NT2/D1 (cell line): Measurements from ENCODE around the gene DOK6.

Source experiments
- DNase-seq: peaks from one replicate; pipeline ENCODE4 v3.0.0-alpha.2; 2011; ENCODE audit warnings: low read depth, low spot score
- H3K27me3 ChIP-seq: 2 replicates; pipeline ENCODE4 v1.6.0; 2011; ENCODE audit warnings: mild to moderate bottlenecking; ENCODE audit not compliant: insufficient read length, insufficient read depth
- H3K36me3 ChIP-seq: 2 replicates; pipeline ENCODE4 v1.6.1; 2011; ENCODE audit warnings: mild to moderate bottlenecking, low read length, mixed read lengths; ENCODE audit not compliant: insufficient read depth, insufficient read length
- H3K4me1 ChIP-seq: 2 replicates; pipeline ENCODE4 v1.5.1; 2011; ENCODE audit not compliant: insufficient read depth, insufficient read length
- H3K4me3 ChIP-seq: 2 replicates; pipeline ENCODE4 v1.5.1; 2011; ENCODE audit warnings: low read depth; ENCODE audit not compliant: insufficient read length
- H3K9ac ChIP-seq: 2 replicates; pipeline ENCODE4 v1.6.0; 2011; ENCODE audit warnings: low read depth; ENCODE audit not compliant: insufficient read length
- H3K9me3 ChIP-seq: 2 replicates; pipeline ENCODE4 v1.5.1; 2011; ENCODE audit warnings: mild to moderate bottlenecking, low read length; ENCODE audit not compliant: insufficient read depth
- SUZ12 ChIP-seq: IDR thresholded peaks from 2 replicates; pipeline ENCODE4 v1.6.1; 2011; ENCODE audit not compliant: insufficient read length, insufficient read depth; ENCODE audit errors: extremely low read depth
- YY1 ChIP-seq: IDR thresholded peaks from 2 replicates; pipeline ENCODE4 v1.6.1; 2011; ENCODE audit not compliant: insufficient read length, insufficient read depth
- ZNF274 ChIP-seq: IDR thresholded peaks from 2 replicates; pipeline ENCODE4 v1.6.1; 2011; ENCODE audit warnings: mild to moderate bottlenecking, low read depth, low read length

DOK6 gene

DNA sequence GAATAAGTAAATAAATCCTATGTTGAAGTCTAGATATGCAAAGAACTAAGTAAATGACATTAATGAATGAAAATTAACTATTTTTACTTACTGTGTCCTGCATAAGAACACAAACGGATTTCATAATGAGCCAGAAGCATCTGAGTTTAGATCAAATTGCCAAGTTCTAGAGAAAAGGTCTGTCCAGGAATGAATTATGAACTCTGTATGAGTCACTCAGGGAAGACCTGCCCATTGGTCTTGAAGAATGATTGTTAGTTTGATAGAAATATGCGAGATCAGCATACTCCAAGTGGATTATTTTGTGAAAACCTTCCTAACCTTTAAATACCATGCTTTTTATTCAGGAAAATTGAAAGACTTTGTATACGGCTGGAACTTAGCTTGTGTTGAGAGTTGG lies 189.5 kb downstream of the DOK6 start:
- DNase-seq = no peak
- H3K9me3 ChIP-seq = no peaks in the 10 kb centered on the region
- no peak overlapping the region for H3K9ac ChIP-seq
- H3K36me3 ChIP-seq = no peaks in the 10 kb centered on the region
- no peaks in the 10 kb centered on the region for H3K27me3 ChIP-seq
- H3K4me3 ChIP-seq = no peak overlapping the region
- H3K4me1 ChIP-seq = no peaks in the 10 kb centered on the region
- no peak for TF ChIP-seq YY1
- no peak for TF ChIP-seq ZNF274
- TF ChIP-seq SUZ12 = no peak

DNA sequence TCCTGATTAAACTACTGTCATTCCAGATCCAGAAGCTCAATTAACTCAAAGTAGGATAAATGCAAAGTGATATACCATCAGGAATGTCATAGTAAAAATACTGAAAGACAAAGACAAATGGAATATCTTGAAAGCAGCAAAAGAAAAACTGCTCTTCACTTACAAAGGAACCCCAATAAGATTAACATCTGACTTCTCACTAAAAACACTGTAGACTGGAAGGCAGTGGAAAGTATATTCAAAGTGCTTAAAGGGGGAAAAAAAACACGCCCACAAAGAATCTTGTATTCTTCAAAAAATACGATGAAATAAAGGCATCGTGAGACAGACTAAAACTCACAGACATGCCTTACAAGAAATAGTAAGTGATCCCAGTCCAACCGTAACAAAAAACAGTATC lies 195.7 kb downstream of the DOK6 start:
- no peaks in the 10 kb centered on the region for H3K4me1 ChIP-seq
- TF ChIP-seq YY1 (no peak), SUZ12 (no peak), ZNF274 (no peak)
- H3K4me3 ChIP-seq = no peak overlapping the region
- no peak overlapping the region for H3K9ac ChIP-seq
- no peaks in the 10 kb centered on the region for H3K27me3 ChIP-seq
- no peaks in the 10 kb centered on the region for H3K9me3 ChIP-seq
- H3K36me3 ChIP-seq = no peaks in the 10 kb centered on the region
- DNase-seq = no peak

DNA sequence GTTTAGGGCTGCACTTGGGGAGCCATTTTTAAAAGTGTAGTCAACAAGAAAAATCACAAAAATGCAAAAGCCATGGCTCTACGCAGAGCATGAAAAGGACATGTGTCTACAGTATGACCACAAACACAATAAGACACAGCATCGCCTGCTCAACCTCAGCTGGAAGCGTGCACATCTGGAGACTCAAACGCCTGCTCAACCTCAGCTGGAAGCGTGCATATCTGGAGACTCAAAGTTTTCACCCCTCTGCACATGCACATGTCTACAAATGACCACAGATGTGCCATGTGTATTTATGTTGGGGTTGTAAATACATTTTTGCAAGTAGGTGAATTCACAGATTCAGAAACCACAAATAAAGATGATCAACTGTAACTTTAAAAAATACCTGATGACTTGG lies 196.9 kb downstream of the DOK6 start:
- no peak overlapping the region for H3K9ac ChIP-seq
- TF ChIP-seq YY1 (no peak), SUZ12 (no peak), ZNF274 (no peak)

DNA sequence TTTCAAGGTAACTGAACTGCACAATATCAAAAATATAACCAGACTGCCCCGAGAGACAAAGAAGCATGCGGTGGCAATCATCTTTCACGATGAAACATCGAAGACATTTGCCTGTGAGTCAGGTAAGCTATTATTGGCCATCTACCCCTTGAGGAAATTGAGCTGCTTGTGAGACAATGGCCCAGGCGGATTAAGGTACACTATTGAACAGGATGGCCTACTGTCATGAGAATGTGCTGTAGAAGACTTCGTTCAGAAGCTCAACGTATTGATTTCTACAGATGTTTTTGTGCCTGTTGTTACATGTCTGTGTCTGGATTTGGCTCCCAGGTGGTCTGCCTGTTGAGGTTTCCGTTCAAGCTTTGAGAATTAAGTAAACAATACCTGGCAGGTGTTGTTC lies 198.7 kb downstream of the DOK6 start:
- Histone ChIP-seq H3K36me3 (no peaks in the 10 kb centered on the region), H3K9ac (no peak overlapping the region), H3K4me3 (no peak overlapping the region), H3K9me3 (no peaks in the 10 kb centered on the region), H3K27me3 (no peaks in the 10 kb centered on the region), H3K4me1 (no peaks in the 10 kb centered on the region)
- no peak for TF ChIP-seq SUZ12
- TF ChIP-seq ZNF274 = no peak
- no peak for TF ChIP-seq YY1
- DNase-seq = no peak

More for the DNA sequence above, 196.9 kb downstream of the DOK6 start:
- no peak overlapping the region for H3K4me3 ChIP-seq
- no peaks in the 10 kb centered on the region for H3K4me1 ChIP-seq
- H3K9me3 ChIP-seq = no peaks in the 10 kb centered on the region
- no peaks in the 10 kb centered on the region for H3K36me3 ChIP-seq
- no peak for DNase-seq
- H3K27me3 ChIP-seq = no peaks in the 10 kb centered on the region

DNA sequence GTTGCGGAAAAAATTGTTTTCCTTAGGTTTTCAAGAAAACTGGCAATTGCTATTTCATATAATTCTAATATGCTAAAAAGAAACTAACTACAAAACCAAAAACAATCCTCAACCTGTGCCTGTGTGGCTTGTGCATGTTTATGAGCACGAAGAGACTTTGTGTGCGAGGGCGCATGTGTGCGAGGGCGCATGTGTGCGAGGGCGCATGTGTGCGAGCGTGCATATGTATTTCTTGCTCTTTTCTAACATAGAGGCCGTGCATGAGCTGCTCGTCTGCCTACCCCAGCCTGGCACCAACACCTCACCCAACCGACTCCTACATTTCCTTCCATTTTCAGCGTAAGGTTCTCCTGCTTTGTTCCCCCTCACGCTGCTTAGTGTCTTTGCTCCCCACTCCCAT lies 211.6 kb downstream of the DOK6 start:
- Histone ChIP-seq H3K4me1 (no peaks in the 10 kb centered on the region), H3K27me3 (no peaks in the 10 kb centered on the region), H3K4me3 (no peak overlapping the region), H3K9ac (no peak overlapping the region), H3K9me3 (no peaks in the 10 kb centered on the region), H3K36me3 (no peaks in the 10 kb centered on the region)
- TF ChIP-seq YY1 = no peak
- TF ChIP-seq ZNF274 = no peak
- no peak for TF ChIP-seq SUZ12
- no peak for DNase-seq

DNA sequence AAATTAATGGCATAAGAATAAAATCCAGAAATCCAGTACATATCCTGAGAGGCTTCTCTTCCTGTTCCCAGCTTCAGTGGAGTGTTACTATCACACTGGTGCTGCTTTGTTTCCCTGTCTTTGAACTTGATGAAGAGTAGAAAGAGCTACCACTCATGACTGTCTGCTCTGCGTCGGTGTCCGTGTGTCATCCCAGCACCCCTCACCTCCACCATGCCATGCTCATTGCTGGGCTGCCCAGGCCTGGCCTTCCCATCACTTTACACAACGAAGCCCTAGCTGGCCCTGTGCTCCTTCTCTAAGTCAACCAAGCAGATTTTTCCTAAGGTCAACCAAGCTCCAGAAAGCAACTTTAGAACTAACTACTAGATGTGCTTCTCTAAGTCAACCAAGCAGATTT lies 215.4 kb downstream of the DOK6 start:
- no peak for DNase-seq
- TF ChIP-seq SUZ12 = no peak
- no peak for TF ChIP-seq ZNF274
- no peak for TF ChIP-seq YY1
- H3K9me3 ChIP-seq = no peaks in the 10 kb centered on the region
- H3K4me3 ChIP-seq = no peak overlapping the region
- H3K36me3 ChIP-seq = no peaks in the 10 kb centered on the region
- H3K4me1 ChIP-seq = no peaks in the 10 kb centered on the region
- H3K9ac ChIP-seq = no peak overlapping the region
- H3K27me3 ChIP-seq = no peaks in the 10 kb centered on the region

GRCh38 chr18:69617408-69617807 lies 216.7 kb downstream of the DOK6 start:
- TF ChIP-seq ZNF274 (no peak), SUZ12 (no peak), YY1 (no peak)
- H3K4me1 ChIP-seq = no peaks in the 10 kb centered on the region
- H3K4me3 ChIP-seq = no peak overlapping the region
- H3K27me3 ChIP-seq = no peaks in the 10 kb centered on the region
- H3K9ac ChIP-seq = no peak overlapping the region
- no peaks in the 10 kb centered on the region for H3K9me3 ChIP-seq
- no peaks in the 10 kb centered on the region for H3K36me3 ChIP-seq
- DNase-seq = no peak

DNA sequence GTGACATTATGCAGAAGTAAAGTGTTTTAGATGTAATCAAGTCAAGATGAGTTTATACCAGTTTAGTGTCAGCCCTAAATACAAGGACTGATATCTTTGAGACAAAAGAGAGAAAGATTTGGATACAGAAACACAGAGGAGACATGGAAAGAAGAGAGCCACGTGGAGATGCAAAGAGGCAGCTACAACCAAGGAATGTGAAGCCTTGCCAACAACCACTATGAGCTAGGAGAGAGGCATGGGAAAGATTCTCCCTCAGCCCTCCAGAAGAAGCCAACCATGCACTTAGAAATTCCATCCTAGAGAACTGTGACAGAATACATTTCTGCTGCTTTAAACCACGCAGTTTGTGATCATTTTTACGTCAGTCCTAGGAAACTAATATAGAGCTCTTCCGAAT lies 217.2 kb downstream of the DOK6 start:
- no peaks in the 10 kb centered on the region for H3K9me3 ChIP-seq
- H3K27me3 ChIP-seq = no peaks in the 10 kb centered on the region
- H3K4me1 ChIP-seq = no peaks in the 10 kb centered on the region
- TF ChIP-seq ZNF274 = no peak
- TF ChIP-seq YY1 = no peak
- TF ChIP-seq SUZ12 = no peak
- no peak overlapping the region for H3K4me3 ChIP-seq
- no peak for DNase-seq
- H3K36me3 ChIP-seq = no peaks in the 10 kb centered on the region
- H3K9ac ChIP-seq = no peak overlapping the region
